ENCODE measurements around the gene ADAM19. TPM values are rescaled to one million over a fixed set of nuclear protein-coding genes. Genes with fewer than 3 reads are reported as not detected.

ADAM19 gene
- total and polyA plus RNA-seq, 2 donors from 2014 or later = 0.88 to 9.2 TPM

GRCh38 chr5:157496864-157497263 lies 78.7 kb downstream of the ADAM19 start:
- no peaks in the 10 kb centered on the region for H3K9me3 ChIP-seq (ENCODE audit: control insufficient read depth in 2 of 3, insufficient read depth in 1 of 3, low read length in 3 of 3)
- no peaks in the 10 kb centered on the region for H3K27me3 ChIP-seq (ENCODE audit: control insufficient read depth, insufficient read depth, low read length)
- no peak for TF ChIP-seq CTCF (IDR thresholded peaks at IDR 0.05; ENCODE audit: borderline replicate concordance, extremely low read depth, insufficient read depth)
- intact Hi-C loops (cut with DNase I) = no loop called here
- H3K27ac ChIP-seq (ENCODE audit: low read depth in 2 of 2, low read length in 2 of 2) = no peak overlapping the region
- DNase-seq = no peak
- FAIRE-seq = no peak
- H3K36me3 ChIP-seq (ENCODE audit: control insufficient read depth in 2 of 3, insufficient read depth in 3 of 3, low read length in 3 of 3) = no peaks in the 10 kb centered on the region
- no peak overlapping the region for H3K4me3 ChIP-seq (ENCODE audit: low read length in 3 of 3)
- peaks cover 0 to 2% (median 0%) of the 10 kb centered on the region in 3 donors for H3K4me1 ChIP-seq (ENCODE audit: control insufficient read depth in 2 of 3, insufficient read depth in 2 of 3, low read depth in 1 of 3, low read length in 3 of 3)
- H3K9ac ChIP-seq (ENCODE audit: low read length in 3 of 3) = no peak overlapping the region

- no peaks in the 10 kb centered on the region for H3K27me3 ChIP-seq (ENCODE audit: control insufficient read depth, insufficient read depth, low read length)
- H3K4me1 ChIP-seq (ENCODE audit: control insufficient read depth in 2 of 3, insufficient read depth in 2 of 3, low read depth in 1 of 3, low read length in 3 of 3) = peaks cover 0 to 2% (median 0%) of the 10 kb centered on the region in 3 donors
- no peak overlapping the region for H3K4me3 ChIP-seq (ENCODE audit: low read length in 3 of 3)
- TF ChIP-seq CTCF (IDR thresholded peaks at IDR 0.05; ENCODE audit: borderline replicate concordance, extremely low read depth, insufficient read depth) = no peak
- H3K9ac ChIP-seq (ENCODE audit: low read length in 3 of 3) = no peak overlapping the region
- no peak for DNase-seq
- H3K27ac ChIP-seq (ENCODE audit: low read depth in 2 of 2, low read length in 2 of 2) = no peak overlapping the region
- H3K9me3 ChIP-seq (ENCODE audit: control insufficient read depth in 2 of 3, insufficient read depth in 1 of 3, low read length in 3 of 3) = no peaks in the 10 kb centered on the region
- intact Hi-C loops (cut with DNase I) = no loop called here
- no peak for FAIRE-seq
- no peaks in the 10 kb centered on the region for H3K36me3 ChIP-seq (ENCODE audit: control insufficient read depth in 2 of 3, insufficient read depth in 3 of 3, low read length in 3 of 3)
Observed at GRCh38 chr5:157494178-157494832, 81.3 kb downstream of the ADAM19 start.

GRCh38 chr5:157492886-157493285 lies 82.7 kb downstream of the ADAM19 start:
- no peak overlapping the region for H3K9ac ChIP-seq (ENCODE audit: low read length in 3 of 3)
- H3K27ac ChIP-seq (ENCODE audit: low read depth in 2 of 2, low read length in 2 of 2) = no peak overlapping the region
- no peaks in the 10 kb centered on the region for H3K36me3 ChIP-seq (ENCODE audit: control insufficient read depth in 2 of 3, insufficient read depth in 3 of 3, low read length in 3 of 3)
- intact Hi-C loops (cut with DNase I) = no loop called here
- no peak for FAIRE-seq
- H3K4me3 ChIP-seq (ENCODE audit: low read length in 3 of 3) = no peak overlapping the region
- no peaks in the 10 kb centered on the region for H3K9me3 ChIP-seq (ENCODE audit: control insufficient read depth in 2 of 3, insufficient read depth in 1 of 3, low read length in 3 of 3)
- H3K4me1 ChIP-seq (ENCODE audit: control insufficient read depth in 2 of 3, insufficient read depth in 2 of 3, low read depth in 1 of 3, low read length in 3 of 3) = peaks cover 0 to 2% (median 0%) of the 10 kb centered on the region in 3 donors
- no peaks in the 10 kb centered on the region for H3K27me3 ChIP-seq (ENCODE audit: control insufficient read depth, insufficient read depth, low read length)
- TF ChIP-seq CTCF (IDR thresholded peaks at IDR 0.05; ENCODE audit: borderline replicate concordance, extremely low read depth, insufficient read depth) = no peak
- no peak for DNase-seq
